Stimulated activated CD8-positive, alpha-beta memory T cell treated with anti-CD3 and anti-CD28 coated beads, Interleukin-7, amount 100 ng/mL, for 24 hours (primary cell): ENCODE data around the gene TPK1.
"Not testable (repeated sequence)": the region's sequence is repeated elsewhere in the genome, so short reads cannot be mapped to it uniquely, and the experiment has no call there.

ENCODE experiments used
- DNase-seq: peaks from one replicate; pipeline ENCODE4 v3.0.0-alpha.2; 2020; ENCODE audit warnings: low read depth

Gene TPK1

DNA sequence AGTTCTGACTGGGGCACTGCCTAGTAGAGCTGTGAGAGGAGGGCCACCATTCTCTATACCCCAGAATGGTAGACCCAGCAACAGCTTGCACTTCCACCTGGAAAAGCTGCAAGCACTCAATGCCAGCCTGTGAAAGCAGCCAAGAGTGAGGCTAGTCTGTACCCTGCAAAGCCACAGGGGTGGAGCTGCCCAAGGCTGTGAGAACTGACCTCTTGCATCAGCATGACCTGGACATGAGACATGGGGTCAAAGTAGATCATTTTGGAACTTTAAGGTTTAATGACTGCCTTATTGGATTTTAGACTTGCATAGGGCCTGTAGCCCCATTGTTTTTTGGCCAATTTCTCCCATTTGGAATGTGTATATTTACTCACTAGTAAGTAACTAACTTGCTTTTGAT is 206.3 kb downstream of the TPK1 start:
- no peak for DNase-seq

DNA sequence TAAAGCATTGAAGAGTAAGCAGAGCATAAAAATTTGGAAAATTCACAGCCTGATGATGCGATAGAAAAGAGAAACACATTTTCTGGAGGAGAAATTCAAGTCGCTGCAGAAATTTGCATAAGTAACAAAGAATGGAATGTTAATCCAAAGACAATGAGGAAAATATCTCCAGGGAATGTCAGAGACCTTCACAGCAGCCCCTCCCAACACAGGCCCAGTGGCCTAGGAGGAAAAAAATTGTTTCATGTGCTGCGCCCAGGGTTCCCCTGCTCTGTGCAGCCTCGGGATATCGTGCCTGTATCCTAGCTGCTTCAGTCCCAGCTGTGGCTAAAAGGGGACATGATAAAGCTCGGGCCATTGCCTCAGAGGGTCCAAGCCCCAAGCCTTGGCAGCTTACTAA is 206.8 kb downstream of the TPK1 start:
- no peak for DNase-seq

- no peak for DNase-seq
Observed at GRCh38 chr7:144628176-144628575, 207.7 kb downstream of the TPK1 start.

DNA sequence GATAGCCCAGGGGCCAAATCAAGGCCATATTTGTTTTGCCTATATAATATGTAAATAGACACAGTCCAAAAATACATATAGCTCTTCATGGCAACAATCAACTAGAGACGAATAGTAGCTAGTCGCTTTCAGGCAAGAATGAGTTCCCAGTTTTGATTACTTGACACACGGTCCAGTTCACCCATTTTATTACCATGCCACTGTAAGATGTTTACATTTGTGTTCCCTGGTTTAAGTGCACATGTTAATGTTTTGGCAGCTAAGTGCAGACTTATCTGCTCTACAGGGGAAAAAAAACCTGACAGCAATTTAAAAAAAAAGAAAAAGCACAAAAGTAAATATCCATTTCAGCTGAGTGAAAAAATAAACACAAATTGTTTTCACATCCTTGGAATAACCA is 213.1 kb downstream of the TPK1 start:
- no peak for DNase-seq

DNA sequence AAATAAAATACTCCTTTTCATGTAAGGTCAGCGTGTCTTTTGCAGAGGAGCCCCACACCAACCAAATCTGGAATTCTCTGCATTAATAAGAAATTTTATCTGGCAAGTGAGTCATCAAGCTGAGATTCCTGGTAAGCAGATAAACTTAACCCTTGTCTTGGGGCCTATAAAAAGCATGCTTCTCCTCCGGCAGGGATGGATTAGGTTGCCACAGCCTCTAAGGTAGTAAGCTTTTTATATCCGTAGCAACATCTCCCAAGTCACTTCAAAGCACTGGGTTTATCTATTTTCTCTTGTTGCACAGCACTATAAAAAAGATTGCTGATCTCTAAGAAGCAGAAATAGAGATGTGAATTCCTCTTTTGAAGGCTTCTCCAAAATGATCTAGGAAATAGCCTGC is 229.6 kb downstream of the TPK1 start:
- DNase-seq, result no peak

DNA sequence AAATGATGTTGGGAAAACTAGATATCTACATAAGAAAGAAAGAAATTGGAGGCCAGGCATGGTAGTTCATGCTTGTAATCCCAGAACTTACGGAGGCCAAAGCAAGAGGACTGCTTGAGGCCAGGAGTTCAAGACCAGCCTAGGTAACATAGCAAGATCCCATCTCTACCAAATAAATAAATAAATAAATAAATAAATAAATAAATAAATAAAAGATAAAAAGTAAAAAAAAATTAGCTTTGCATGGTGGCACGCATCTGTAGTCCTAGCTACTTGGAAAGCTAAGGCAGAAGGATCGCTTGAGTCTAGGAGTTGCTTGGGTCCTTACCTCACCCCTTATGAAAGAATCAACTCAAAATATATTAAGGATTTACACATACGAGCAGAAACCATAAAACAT is 238.9 kb downstream of the TPK1 start:
- no peak for DNase-seq

GRCh38 chr7:144594580-144594979 is 241.3 kb downstream of the TPK1 start:
- no peak for DNase-seq

GRCh38 chr7:144588559-144589051 is 247.2 kb downstream of the TPK1 start:
- DNase-seq, result no peak

- DNase-seq, result no peak
Observed at GRCh38 chr7:144587701-144588100, 248.2 kb downstream of the TPK1 start.

- DNase-seq, result no peak
Observed at GRCh38 chr7:144584726-144585125, 251.1 kb downstream of the TPK1 start.

GRCh38 chr7:144579687-144580086 is 256.2 kb downstream of the TPK1 start:
- DNase-seq, result no peak

GRCh38 chr7:144575456-144575855 is 260.4 kb downstream of the TPK1 start:
- no peak for DNase-seq

DNA sequence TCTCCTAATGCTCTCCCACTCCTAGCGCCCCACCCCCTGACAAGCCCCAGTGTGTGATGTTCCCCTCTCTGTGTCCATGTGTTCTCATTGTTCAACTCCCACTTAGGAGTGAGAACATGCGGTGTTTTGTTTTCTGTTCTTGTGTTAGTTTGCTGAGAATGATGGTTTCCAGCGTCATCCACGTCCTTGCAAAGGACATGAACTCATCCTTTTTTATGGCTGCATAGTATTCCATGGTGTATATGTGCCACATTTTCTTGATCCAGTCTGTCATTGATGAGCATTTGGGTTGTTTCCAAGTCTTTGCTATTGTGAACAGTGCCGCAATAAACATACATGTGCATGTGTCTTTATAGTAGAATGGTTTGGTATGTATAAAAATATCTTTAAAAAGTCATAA is 261.1 kb downstream of the TPK1 start:
- DNase-seq, result not testable (repeated sequence)

GRCh38 chr7:144568233-144568632 is 267.6 kb downstream of the TPK1 start:
- DNase-seq, result no peak

DNA sequence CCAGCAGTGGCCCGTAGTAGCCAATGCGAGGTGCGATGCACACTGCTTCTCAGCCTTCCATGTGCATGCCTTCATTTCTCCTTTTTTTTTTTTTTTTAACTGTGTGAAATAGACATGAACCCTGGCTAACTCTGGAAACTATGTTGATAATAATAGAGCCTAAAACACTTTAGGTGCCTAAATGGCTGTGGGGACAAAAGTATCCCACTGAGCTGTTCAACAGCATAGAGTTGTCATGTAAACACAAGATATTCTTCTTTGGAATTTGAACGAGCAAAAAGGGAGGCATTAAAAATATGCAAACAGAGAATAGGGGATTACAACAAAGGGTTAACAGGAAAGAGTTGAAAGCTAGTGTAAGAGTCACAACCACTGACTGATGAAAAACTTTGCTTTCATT is 270.3 kb downstream of the TPK1 start:
- DNase-seq, result no peak

GRCh38 chr7:144549861-144550260 is 286.0 kb downstream of the TPK1 start:
- DNase-seq, result no peak

- no peak for DNase-seq
Observed at GRCh38 chr7:144548556-144548955, 287.3 kb downstream of the TPK1 start.

- no peak for DNase-seq
Observed at GRCh38 chr7:144547888-144548287, 288.0 kb downstream of the TPK1 start.

DNA sequence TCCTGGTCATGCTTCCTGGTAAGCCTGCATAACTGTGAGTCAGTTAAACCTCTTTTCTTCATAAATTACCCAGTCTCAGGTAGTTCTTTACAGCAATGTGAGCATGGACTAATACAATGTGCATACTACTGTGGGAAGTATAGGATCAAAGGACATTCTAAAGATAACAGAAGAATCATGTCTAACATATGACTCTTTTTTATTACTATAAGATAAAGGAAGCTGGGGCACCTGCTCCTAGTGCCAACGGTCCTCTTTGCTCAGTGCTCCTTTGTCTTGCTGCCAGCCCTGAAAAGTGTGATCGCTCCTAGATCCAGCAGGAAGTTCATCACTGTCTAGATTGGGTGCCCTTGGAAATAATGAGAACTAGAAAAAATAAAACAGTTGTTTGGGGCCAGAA is 289.1 kb downstream of the TPK1 start:
- no peak for DNase-seq

DNA sequence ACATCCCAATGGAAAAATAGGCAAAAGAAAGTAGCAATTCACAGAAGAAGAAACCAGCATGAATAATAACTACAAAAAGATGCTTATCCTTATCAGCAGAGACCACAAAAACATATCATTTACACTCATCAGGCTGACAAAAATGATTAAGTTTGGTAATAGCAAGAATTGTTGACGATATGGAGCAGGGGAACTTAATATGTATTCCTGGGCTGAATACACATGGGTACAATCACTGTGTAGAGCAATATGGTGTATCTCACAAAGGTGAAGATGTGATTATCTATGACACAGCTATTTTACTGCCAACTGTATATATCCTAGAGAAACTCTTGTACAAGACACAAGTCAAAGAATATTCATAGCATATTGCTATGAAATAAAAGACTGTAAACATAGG is 290.5 kb downstream of the TPK1 start:
- DNase-seq, result no peak

GRCh38 chr7:144534655-144535395 is 301.0 kb downstream of the TPK1 start:
- no peak for DNase-seq

DNA sequence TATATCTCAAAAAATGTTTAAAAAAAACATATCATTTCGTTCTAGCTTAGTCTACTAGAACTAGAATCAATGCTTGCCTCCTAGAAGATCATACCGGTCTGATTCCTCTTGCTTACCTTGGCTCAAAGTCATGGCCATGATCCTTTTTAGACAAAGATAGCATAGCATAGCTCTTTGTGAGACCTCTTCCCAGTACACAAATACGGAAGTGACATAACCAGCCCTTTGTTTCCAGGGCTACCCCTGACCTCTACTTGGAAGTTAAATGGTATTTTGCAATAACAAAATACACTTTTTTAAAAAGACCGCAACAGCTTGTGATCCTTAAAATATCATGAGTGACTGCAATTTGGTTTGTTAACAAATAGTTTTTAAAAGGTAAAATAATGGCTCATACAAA is 301.7 kb downstream of the TPK1 start:
- no peak for DNase-seq

DNA sequence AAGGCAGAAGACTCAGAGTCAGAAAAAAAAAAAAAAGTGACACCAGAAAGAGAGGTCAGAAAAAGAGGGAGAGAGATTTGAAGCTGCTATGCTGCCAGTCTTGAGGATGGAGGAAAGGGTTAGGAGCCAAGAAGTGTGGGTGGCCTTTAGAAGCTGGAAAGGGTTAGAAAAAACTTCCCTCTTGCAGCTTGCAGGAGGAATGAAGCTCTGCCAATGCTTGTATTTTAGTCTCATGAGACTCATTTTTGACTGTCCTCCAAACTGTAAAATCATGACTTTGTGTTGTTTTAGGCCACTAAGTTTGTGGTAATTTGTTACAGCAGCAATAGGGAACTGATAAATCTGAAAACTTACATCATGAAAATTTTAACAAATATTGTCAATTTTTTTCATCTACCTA is 304.7 kb downstream of the TPK1 start:
- DNase-seq, result no peak

DNA sequence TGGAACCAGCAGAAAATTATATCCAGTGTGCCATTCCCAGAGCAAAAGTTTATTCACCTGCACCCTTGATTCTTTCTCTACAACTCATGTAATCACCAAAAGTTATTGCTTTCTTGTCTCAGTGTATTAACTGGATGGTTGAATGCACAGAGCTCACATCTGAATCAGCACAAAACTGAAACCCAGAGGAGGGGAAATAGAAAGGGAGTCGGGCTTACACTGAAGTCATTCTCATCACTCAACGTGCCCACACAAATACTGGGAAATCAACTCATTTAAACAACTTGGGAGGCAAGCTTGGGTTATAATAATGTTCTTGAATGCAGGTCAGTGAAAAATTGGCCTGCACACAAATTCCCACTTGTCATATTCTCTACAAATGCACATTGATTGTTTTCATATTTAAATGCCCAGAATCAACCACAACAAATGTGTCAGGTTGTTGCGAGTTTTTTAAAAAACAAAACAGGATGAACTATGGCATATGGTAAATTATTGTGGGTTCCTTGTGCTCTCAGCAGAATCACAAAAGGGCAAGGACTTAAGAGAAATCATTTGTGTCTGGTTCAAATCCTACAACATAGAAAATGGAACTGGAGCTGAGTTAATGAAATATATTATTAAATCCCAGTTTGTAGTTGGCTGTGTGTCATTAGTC is 306.5 kb downstream of the TPK1 start:
- no peak for DNase-seq
